GM12865 (cell line): ENCODE measurements around the gene PHRF1.

ENCODE experiments used
- DNase-seq: peaks from one replicate; pipeline ENCODE4 v3.0.0; 2010; ENCODE audit warnings: low read depth
- H3K4me3 ChIP-seq: 2 replicates; pipeline ENCODE4 v1.5.1; 2011; ENCODE audit warnings: mild to moderate bottlenecking, low read depth, low read length, control low read depth
- CTCF ChIP-seq: IDR thresholded peaks from 2 replicates; pipeline ENCODE4 v1.5.1; 2011; ENCODE audit warnings: low read length, control low read depth, low read depth, inconsistent platforms; ENCODE audit not compliant: insufficient read depth; ENCODE audit errors: missing control alignments

Gene PHRF1

GRCh38 chr11:617199-617911, 41.1 kb downstream of the PHRF1 start:
- DNase-seq: no peak
- H3K4me3 ChIP-seq: no peak overlapping the region
- no peak for TF ChIP-seq CTCF

- H3K4me3 ChIP-seq: no peak overlapping the region
- DNase-seq: no peak
- no peak for TF ChIP-seq CTCF
These were observed 41.8 kb downstream of the PHRF1 start for GRCh38 chr11:617912-618682.

GRCh38 chr11:618856-619627, 42.8 kb downstream of the PHRF1 start:
- DNase-seq: no peak
- TF ChIP-seq CTCF: no peak
- no peak overlapping the region for H3K4me3 ChIP-seq

- no peak overlapping the region for H3K4me3 ChIP-seq
- TF ChIP-seq CTCF: no peak
- no peak for DNase-seq
These were observed 43.4 kb downstream of the PHRF1 start for GRCh38 chr11:619628-620050.

- DNase-seq: no peak
- no peak overlapping the region for H3K4me3 ChIP-seq
- TF ChIP-seq CTCF: no peak
These were observed 43.9 kb downstream of the PHRF1 start for GRCh38 chr11:620201-620600.

GRCh38 chr11:620935-621814, 44.9 kb downstream of the PHRF1 start:
- no peak for DNase-seq
- no peak overlapping the region for H3K4me3 ChIP-seq
- no peak for TF ChIP-seq CTCF
